Measurements from ENCODE around the gene LRP2.

DNA sequence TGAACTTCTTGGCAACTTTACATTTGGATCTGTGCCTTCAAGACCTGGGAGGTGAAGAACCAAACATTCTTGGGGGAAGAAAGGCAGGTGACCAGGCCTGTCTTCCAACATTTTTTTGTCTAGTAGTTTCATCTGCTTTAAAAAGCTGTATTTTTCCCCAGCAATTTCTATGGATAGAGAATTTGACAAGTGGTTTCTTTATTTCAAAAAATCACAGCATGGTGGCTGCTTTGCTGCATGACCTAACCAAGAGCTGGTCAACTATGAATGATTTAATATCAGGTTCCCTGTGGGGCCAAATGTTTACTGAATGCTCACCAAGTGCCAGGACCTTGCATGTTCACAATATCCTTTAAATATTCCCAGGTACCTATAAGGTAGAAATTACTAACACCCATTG is 19.1 kb downstream of the LRP2 start:
- no peak for TF ChIP-seq POLR2A (IDR thresholded peaks at IDR 0.05)
- TF ChIP-seq, protein P1, sequence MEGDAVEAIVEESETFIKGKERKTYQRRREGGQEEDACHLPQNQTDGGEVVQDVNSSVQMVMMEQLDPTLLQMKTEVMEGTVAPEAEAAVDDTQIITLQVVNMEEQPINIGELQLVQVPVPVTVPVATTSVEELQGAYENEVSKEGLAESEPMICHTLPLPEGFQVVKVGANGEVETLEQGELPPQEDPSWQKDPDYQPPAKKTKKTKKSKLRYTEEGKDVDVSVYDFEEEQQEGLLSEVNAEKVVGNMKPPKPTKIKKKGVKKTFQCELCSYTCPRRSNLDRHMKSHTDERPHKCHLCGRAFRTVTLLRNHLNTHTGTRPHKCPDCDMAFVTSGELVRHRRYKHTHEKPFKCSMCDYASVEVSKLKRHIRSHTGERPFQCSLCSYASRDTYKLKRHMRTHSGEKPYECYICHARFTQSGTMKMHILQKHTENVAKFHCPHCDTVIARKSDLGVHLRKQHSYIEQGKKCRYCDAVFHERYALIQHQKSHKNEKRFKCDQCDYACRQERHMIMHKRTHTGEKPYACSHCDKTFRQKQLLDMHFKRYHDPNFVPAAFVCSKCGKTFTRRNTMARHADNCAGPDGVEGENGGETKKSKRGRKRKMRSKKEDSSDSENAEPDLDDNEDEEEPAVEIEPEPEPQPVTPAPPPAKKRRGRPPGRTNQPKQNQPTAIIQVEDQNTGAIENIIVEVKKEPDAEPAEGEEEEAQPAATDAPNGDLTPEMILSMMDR (IDR thresholded peaks at IDR 0.05), result no peak

Data from thyroid gland (tissue), 4 donors.